ENCODE results near the gene COL5A1. TPM values are rescaled to one million over a fixed set of nuclear protein-coding genes. Genes with fewer than 3 reads are reported as not detected.

COL5A1 gene
- total RNA-seq, 1 donor: 188 TPM

GRCh38 chr9:134872482-134873231, 231.1 kb downstream of the COL5A1 start:
- TF ChIP-seq CTCF (IDR thresholded peaks at IDR 0.05; ENCODE audit: insufficient read depth, low read length): no peak
- DNase-seq (ENCODE audit: low read depth): no peak
- no peak overlapping the region for H3K4me3 ChIP-seq (ENCODE audit: low read depth, low read length)

- DNase-seq (ENCODE audit: low read depth): no peak
- no peak for TF ChIP-seq CTCF (IDR thresholded peaks at IDR 0.05; ENCODE audit: insufficient read depth, low read length)
- H3K4me3 ChIP-seq (ENCODE audit: low read depth, low read length): no peak overlapping the region
These were observed 233.8 kb downstream of the COL5A1 start for GRCh38 chr9:134875371-134875770.

GRCh38 chr9:134877541-134877940, 235.9 kb downstream of the COL5A1 start:
- DNase-seq (ENCODE audit: low read depth): no peak
- TF ChIP-seq CTCF (IDR thresholded peaks at IDR 0.05; ENCODE audit: insufficient read depth, low read length): no peak
- no peak overlapping the region for H3K4me3 ChIP-seq (ENCODE audit: low read depth, low read length)

- H3K4me3 ChIP-seq (ENCODE audit: low read depth, low read length): no peak overlapping the region
- no peak for TF ChIP-seq CTCF (IDR thresholded peaks at IDR 0.05; ENCODE audit: insufficient read depth, low read length)
- DNase-seq (ENCODE audit: low read depth): no peak
These were observed 238.3 kb downstream of the COL5A1 start for GRCh38 chr9:134879664-134880483.

- no peak for DNase-seq (ENCODE audit: low read depth)
- H3K4me3 ChIP-seq (ENCODE audit: low read depth, low read length): no peak within 1 kb of the TSS
- TF ChIP-seq CTCF (IDR thresholded peaks at IDR 0.05; ENCODE audit: insufficient read depth, low read length): no peak
These were observed 239.1 kb downstream of the COL5A1 start, which contains the start of gene FCN2 for GRCh38 chr9:134880484-134881312. TSS of gene FCN2 (plus strand) at chr9:134880810. CDS start at chr9:134880822, 12 bp downstream.

GRCh38 chr9:134881313-134881670, 239.7 kb downstream of the COL5A1 start:
- TF ChIP-seq CTCF (IDR thresholded peaks at IDR 0.05; ENCODE audit: insufficient read depth, low read length): no peak
- no peak overlapping the region for H3K4me3 ChIP-seq (ENCODE audit: low read depth, low read length)
- no peak for DNase-seq (ENCODE audit: low read depth)
